HG03060 (cell line): ENCODE measurements around the gene SMKR1.

Source experiments
- ATAC-seq: cut with Tn5 transposase; IDR thresholded peaks from one replicate; pipeline ENCODE4 v1.9.1; 2021; ENCODE audit warnings: low read depth, moderate number of reproducible peaks; ENCODE audit not compliant: unreplicated experiment

Gene SMKR1

GRCh38 chr7:129561677-129562359 lies 59.5 kb downstream of the SMKR1 start:
- no peak for ATAC-seq
